Measurements from ENCODE around the gene TET2. TPM values are rescaled to one million over a fixed set of nuclear protein-coding genes. Genes with fewer than 3 reads are reported as not detected.

Gene TET2
- total RNA-seq, 1 donor from 2014 or later, result 34.8 TPM

DNA sequence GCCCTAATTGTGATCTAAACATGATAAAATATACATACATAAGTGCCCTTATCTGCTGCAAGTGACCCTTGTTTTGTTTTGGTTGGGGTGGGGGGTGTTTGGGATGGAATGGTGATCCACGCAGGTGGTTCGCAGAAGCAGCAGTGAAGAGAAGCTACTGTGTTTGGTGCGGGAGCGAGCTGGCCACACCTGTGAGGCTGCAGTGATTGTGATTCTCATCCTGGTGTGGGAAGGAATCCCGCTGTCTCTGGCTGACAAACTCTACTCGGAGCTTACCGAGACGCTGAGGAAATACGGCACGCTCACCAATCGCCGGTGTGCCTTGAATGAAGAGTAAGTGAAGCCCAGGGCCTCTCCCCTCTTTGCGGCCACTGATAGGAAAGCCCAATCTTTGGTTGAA, 96.8 kb downstream of the TET2 start:
- Mint-ChIP-seq H3K4me1 (ENCODE audit: unreplicated experiment) (no peaks in the 10 kb centered on the region), H3K27me3 (no peaks in the 10 kb centered on the region), H3K4me3 (no peak overlapping the region), H3K9me3 (no peaks in the 10 kb centered on the region), H3K27ac (no peak overlapping the region), H3K36me3 (peaks cover 25% of the 10 kb centered on the region)
- no peak for DNase-seq (ENCODE audit: extremely low spot score, unreplicated experiment)
- TF ChIP-seq, protein P1, sequence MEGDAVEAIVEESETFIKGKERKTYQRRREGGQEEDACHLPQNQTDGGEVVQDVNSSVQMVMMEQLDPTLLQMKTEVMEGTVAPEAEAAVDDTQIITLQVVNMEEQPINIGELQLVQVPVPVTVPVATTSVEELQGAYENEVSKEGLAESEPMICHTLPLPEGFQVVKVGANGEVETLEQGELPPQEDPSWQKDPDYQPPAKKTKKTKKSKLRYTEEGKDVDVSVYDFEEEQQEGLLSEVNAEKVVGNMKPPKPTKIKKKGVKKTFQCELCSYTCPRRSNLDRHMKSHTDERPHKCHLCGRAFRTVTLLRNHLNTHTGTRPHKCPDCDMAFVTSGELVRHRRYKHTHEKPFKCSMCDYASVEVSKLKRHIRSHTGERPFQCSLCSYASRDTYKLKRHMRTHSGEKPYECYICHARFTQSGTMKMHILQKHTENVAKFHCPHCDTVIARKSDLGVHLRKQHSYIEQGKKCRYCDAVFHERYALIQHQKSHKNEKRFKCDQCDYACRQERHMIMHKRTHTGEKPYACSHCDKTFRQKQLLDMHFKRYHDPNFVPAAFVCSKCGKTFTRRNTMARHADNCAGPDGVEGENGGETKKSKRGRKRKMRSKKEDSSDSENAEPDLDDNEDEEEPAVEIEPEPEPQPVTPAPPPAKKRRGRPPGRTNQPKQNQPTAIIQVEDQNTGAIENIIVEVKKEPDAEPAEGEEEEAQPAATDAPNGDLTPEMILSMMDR (conservative IDR thresholded peaks at IDR 0.05), result no peak

DNA sequence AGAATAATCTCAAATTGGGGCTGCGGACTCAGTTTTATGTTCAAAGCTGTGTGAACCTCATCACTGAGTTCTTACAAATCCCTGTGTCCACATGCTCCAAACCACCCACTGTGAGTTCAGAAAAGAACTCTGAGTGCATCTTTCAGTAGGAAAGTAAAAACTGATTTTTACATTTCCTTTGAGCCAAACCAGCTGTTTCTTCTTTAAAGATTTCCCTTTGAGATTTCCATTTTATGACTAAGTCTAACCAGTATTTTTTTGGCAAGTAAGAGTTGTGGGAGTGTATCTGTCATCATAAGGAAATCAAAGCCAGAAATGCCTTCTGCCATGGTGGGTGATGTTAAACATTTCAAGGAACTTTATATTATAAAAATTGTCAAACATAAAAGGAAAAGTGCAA, 100.0 kb downstream of the TET2 start:
- H3K4me3 Mint-ChIP-seq, result no peak overlapping the region
- DNase-seq (ENCODE audit: extremely low spot score, unreplicated experiment), result no peak
- TF ChIP-seq, protein P1 (conservative IDR thresholded peaks at IDR 0.05), result no peak
- no peak overlapping the region for H3K27ac Mint-ChIP-seq
- H3K4me1 Mint-ChIP-seq (ENCODE audit: unreplicated experiment), result no peaks in the 10 kb centered on the region
- H3K27me3 Mint-ChIP-seq, result no peaks in the 10 kb centered on the region
- no peaks in the 10 kb centered on the region for H3K9me3 Mint-ChIP-seq
- H3K36me3 Mint-ChIP-seq, result peaks cover 20% of the 10 kb centered on the region

DNA sequence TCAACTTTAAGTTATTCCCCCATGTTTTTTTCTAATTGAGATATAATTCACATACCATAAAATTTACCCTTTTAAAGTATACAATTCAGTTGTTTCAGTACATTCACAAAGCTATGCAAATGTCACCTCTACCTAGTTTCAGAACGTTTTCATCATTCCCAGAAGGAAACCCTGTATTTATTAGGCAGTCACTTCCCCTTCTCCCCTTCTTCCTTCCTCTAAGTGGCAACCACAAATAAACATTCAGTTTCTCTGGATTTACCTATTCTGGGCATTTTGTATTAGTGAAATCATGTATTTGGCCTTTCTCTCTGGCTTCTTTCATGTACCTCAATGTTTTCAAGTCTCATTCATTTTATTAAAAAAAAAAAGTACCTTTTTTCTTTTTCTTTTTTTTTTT, 101.9 kb downstream of the TET2 start:
- Mint-ChIP-seq H3K36me3 (peaks cover 27% of the 10 kb centered on the region), H3K9me3 (no peaks in the 10 kb centered on the region), H3K27me3 (no peaks in the 10 kb centered on the region), H3K4me1 (ENCODE audit: unreplicated experiment) (no peaks in the 10 kb centered on the region), H3K4me3 (no peak overlapping the region), H3K27ac (no peak overlapping the region)
- DNase-seq (ENCODE audit: extremely low spot score, unreplicated experiment), result no peak
- TF ChIP-seq, protein P1 (conservative IDR thresholded peaks at IDR 0.05), result no peak

DNA sequence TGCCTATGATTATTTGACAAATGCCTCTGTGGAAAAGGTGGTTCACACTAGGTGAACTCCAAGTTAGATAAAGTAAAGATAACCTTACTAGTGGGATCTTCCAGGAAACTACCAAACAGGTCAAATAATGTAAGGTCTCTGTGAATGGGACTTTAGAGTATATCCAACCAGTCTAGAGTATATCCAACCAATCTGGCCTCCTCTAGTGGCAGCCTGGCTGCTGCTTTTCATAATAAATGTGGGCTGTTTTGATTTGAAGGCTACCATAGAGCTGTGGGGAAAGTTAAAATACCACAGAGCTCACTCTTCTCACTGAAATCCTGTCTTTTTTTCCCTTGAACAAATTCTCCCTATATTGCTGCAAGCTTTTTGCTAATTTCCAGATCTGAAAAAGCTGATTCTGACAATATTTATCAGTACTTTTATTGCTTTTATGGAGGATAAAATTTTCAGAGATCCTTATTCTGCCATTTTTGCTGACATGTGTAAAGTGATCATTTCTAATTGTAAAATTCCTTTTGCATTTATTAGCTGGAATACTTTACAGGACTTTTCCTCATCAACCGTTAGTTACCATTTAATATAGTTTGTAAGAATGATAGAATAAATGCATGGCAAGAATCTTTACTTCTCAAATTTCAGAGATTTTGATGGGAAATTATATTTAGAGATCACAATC, 111.3 kb downstream of the TET2 start:
- no peak overlapping the region for H3K27ac Mint-ChIP-seq
- H3K4me1 Mint-ChIP-seq (ENCODE audit: unreplicated experiment), result no peaks in the 10 kb centered on the region
- TF ChIP-seq, protein P1 (conservative IDR thresholded peaks at IDR 0.05), result no peak
- no peak overlapping the region for H3K4me3 Mint-ChIP-seq
- H3K36me3 Mint-ChIP-seq, result peaks cover 35% of the 10 kb centered on the region
- no peaks in the 10 kb centered on the region for H3K9me3 Mint-ChIP-seq
- no peaks in the 10 kb centered on the region for H3K27me3 Mint-ChIP-seq
- no peak for DNase-seq (ENCODE audit: extremely low spot score, unreplicated experiment)

DNA sequence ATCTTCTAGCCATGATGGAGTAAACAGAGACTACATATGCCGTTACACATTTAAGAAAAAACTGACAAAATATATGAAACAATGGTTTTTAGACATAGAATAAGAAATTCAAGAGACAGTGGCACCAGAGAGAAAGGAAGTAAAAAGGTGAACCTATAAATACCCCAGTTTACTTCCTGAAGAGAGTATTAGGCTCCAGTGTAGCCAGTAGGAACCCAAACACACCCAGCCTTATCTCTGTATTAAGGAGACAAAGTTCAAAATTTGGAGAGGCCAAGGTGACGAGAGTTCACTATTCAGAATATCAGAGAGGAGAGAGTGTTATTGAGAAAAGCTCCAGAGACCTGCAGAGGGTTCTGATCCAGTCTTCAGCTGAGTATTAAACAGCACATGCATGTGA, 119.0 kb downstream of the TET2 start:
- DNase-seq (ENCODE audit: extremely low spot score, unreplicated experiment), result no peak
- Mint-ChIP-seq H3K27me3 (no peaks in the 10 kb centered on the region), H3K9me3 (no peaks in the 10 kb centered on the region), H3K36me3 (peaks cover 25% of the 10 kb centered on the region), H3K4me3 (no peak overlapping the region), H3K4me1 (ENCODE audit: unreplicated experiment) (no peaks in the 10 kb centered on the region), H3K27ac (no peak overlapping the region)
- TF ChIP-seq, protein P1 (conservative IDR thresholded peaks at IDR 0.05), result no peak
